HepG2 (cell line): ENCODE measurements around the gene POU3F1. TPM values are rescaled to one million over a fixed set of nuclear protein-coding genes. Genes with fewer than 3 reads are reported as not detected.

Experiments used
- ATAC-seq: fragments of 200-7000 bp; cut with Tn5 transposase; 3 replicates; pipeline ENCODE4 v1.9.1; 2020; ENCODE audit warnings: mild to moderate bottlenecking, moderate library complexity
- BruUV-seq: library from RNA; stranded (reverse); fragments of 400-500 nt; replicated peaks from 2 replicates; lab custom pipeline; 2021; lab: Mats Ljungman, UMichigan
- CTCF ChIA-PET: fragments of 300-600 bp; formaldehyde crosslinking; extraction: SDS; loops from one replicate; lab custom pipeline; 2021; ENCODE audit warnings: low total read pairs, inconsistent platforms, low intra/inter-chr PET ratio; lab: Yijun Ruan, JAX
- POLR2A ChIA-PET: fragments of 350-600 bp; sonication (Branson Sonifier 250); formaldehyde crosslinking; loops from one replicate; lab custom pipeline; 2020; ENCODE audit warnings: antibody characterized with exemption, inconsistent platforms; lab: Yijun Ruan, JAX
- DNase-seq: peaks from one replicate; pipeline ENCODE4 v3.0.0-alpha.2; 2015; ENCODE audit warnings: low spot score
- FAIRE-seq: peaks from 3 replicates; lab custom pipeline; 2011; peaks lifted over from hg19 to GRCh38; lab: Jason Lieb, UNC
- H2AFZ ChIP-seq: one replicate; pipeline ENCODE4 v1.6.1; 2011; ENCODE audit warnings: low read length, inconsistent platforms
- H3K27ac ChIP-seq: fragments of 300-600 bp; 3 replicates; pipeline ENCODE4 v1.8.0; 2011; ENCODE audit warnings: mixed run types, mild to moderate bottlenecking, mixed read lengths, low read length, inconsistent platforms; ENCODE audit not compliant: insufficient read depth; ENCODE audit errors: extremely low read length
- H3K27me3 ChIP-seq, 2 experiments: fragments of 200-600 bp in 1 of 2; 2 replicates in 1 of 2; 3 replicates in 1 of 2; pipeline versions ENCODE4 v1.6.0 to v1.8.0; 2011; ENCODE audit warnings: low read length in 2 of 2, mild to moderate bottlenecking in 2 of 2, moderate library complexity in 2 of 2, inconsistent platforms in 1 of 2; ENCODE audit not compliant: insufficient read depth in 2 of 2, control insufficient read depth in 1 of 2
- H3K36me3 ChIP-seq, 2 experiments: fragments of 200-600 bp in 1 of 2; replicated peaks in 1 of 2; 2 replicates in 1 of 2; 3 replicates in 1 of 2; pipeline versions ENCODE4 v1.5.1 to v1.8.0; 2011; ENCODE audit warnings: low read length in 2 of 2, inconsistent platforms in 1 of 2; ENCODE audit not compliant: insufficient read depth in 2 of 2, control insufficient read depth in 1 of 2
- H3K4me1 ChIP-seq: 2 replicates; pipeline ENCODE4 v1.5.1; 2012; ENCODE audit warnings: low read length, inconsistent platforms; ENCODE audit not compliant: insufficient read depth
- H3K4me2 ChIP-seq: 2 replicates; pipeline ENCODE4 v1.6.0; 2011; ENCODE audit warnings: low read depth, low read length, inconsistent platforms
- H3K4me3 ChIP-seq, 3 experiments: fragments of 200-600 bp in 1 of 3; sonication (generic), shearing (Covaris generic) in 1 of 3; replicated peaks in 1 of 3; 2 replicates each; pipeline ENCODE4 v1.5.1; 2011 to 2016; ENCODE audit warnings: low read length in 3 of 3, inconsistent platforms in 2 of 3, low read depth in 2 of 3, mild to moderate bottlenecking in 2 of 3, control low read depth in 1 of 3, mixed read lengths in 1 of 3; ENCODE audit not compliant: insufficient read depth in 1 of 3
- H3K79me2 ChIP-seq: one replicate; pipeline ENCODE4 v1.6.1; 2011; ENCODE audit warnings: low read length, inconsistent platforms; ENCODE audit not compliant: insufficient read depth
- H3K9ac ChIP-seq: 2 replicates; pipeline ENCODE4 v1.6.0; 2011; ENCODE audit warnings: mild to moderate bottlenecking, low read depth, low read length, inconsistent platforms; ENCODE audit not compliant: insufficient read depth
- H3K9me3 ChIP-seq: 2 replicates; pipeline ENCODE4 v1.5.1; 2012; ENCODE audit warnings: mild to moderate bottlenecking, low read length
- H4K20me1 ChIP-seq: 2 replicates; pipeline ENCODE4 v1.6.0; 2011; ENCODE audit warnings: inconsistent platforms, mild to moderate bottlenecking, low read length, moderate library complexity; ENCODE audit not compliant: insufficient read depth
- BCL6 ChIP-seq: IDR thresholded peaks from 2 replicates; pipeline ENCODE4 v1.6.1; 2016; ENCODE audit warnings: missing genetic modification reagents, missing compliant biosample characterization
- GABPB1 ChIP-seq: IDR thresholded peaks from 2 replicates; pipeline ENCODE4 v1.6.1; 2016; ENCODE audit warnings: mild to moderate bottlenecking, missing genetic modification reagents, moderate library complexity, missing compliant biosample characterization
- GZF1 ChIP-seq: sonication (generic); formaldehyde crosslinking; IDR thresholded peaks from 2 replicates; pipeline ENCODE4 v1.5.1; 2020; ENCODE audit warnings: mild to moderate bottlenecking, missing genetic modification reagents
- JUN ChIP-seq: sonication (generic); formaldehyde crosslinking; IDR thresholded peaks from 2 replicates; pipeline ENCODE4 v1.4.0; 2020; ENCODE audit warnings: mild to moderate bottlenecking, missing genetic modification reagents
- MAF1 ChIP-seq: sonication (generic); formaldehyde crosslinking; IDR thresholded peaks from 2 replicates; pipeline ENCODE4 v1.5.0; 2020; ENCODE audit warnings: missing genetic modification reagents, borderline replicate concordance
- SAFB2 ChIP-seq: sonication (generic); formaldehyde crosslinking; IDR thresholded peaks from 2 replicates; pipeline ENCODE4 v1.5.1; 2020; ENCODE audit warnings: missing genetic modification reagents, low read depth, mild to moderate bottlenecking, borderline replicate concordance
- STAT5B ChIP-seq: sonication (generic); formaldehyde crosslinking; IDR thresholded peaks from 2 replicates; pipeline ENCODE4 v1.4.0; 2020; ENCODE audit warnings: missing genetic modification reagents
- TFDP2 ChIP-seq: sonication (generic); formaldehyde crosslinking; IDR thresholded peaks from 2 replicates; pipeline ENCODE4 v1.4.0; 2020; ENCODE audit warnings: missing genetic modification reagents
- TSC22D2 ChIP-seq: sonication (generic); formaldehyde crosslinking; IDR thresholded peaks from 2 replicates; pipeline ENCODE4 v1.5.1; 2020; ENCODE audit warnings: missing genetic modification reagents, mild to moderate bottlenecking, borderline replicate concordance
- ZNF232 ChIP-seq: sonication (generic); formaldehyde crosslinking; IDR thresholded peaks from 2 replicates; pipeline ENCODE4 v1.4.0; 2020; ENCODE audit warnings: missing genetic modification reagents, borderline replicate concordance
- ZNF253 ChIP-seq: sonication (generic); formaldehyde crosslinking; IDR thresholded peaks from 2 replicates; pipeline ENCODE4 v1.8.0; 2022; ENCODE audit warnings: mild to moderate bottlenecking, missing genetic modification reagents, borderline replicate concordance
- ZNF549 ChIP-seq: sonication (generic); formaldehyde crosslinking; IDR thresholded peaks from 2 replicates; pipeline ENCODE4 v1.5.0; 2020; ENCODE audit warnings: missing genetic modification reagents
- ZNF598 ChIP-seq: sonication (generic); formaldehyde crosslinking; IDR thresholded peaks from 2 replicates; pipeline ENCODE4 v1.5.1; 2020; ENCODE audit warnings: mild to moderate bottlenecking, missing genetic modification reagents, borderline replicate concordance
- ZSCAN29 ChIP-seq: sonication (generic); formaldehyde crosslinking; conservative IDR thresholded peaks from 2 replicates; pipeline ENCODE4 v1.4.0; 2020; ENCODE audit warnings: mild to moderate bottlenecking, missing genetic modification reagents
- WGBS: methylation state at CpG from one replicate; pipeline ENCODE4 v1.1.6; 2017; ENCODE audit warnings: low lambda C conversion rate; 5-methylcytosine and 5-hydroxymethylcytosine counted together
- in situ Hi-C: cut with HindIII; loops from 2 replicates; pipeline ENCODE4 v1.10.0; 2017; ENCODE audit warnings: low pct_unique_long_range_greater_than_20kb; ENCODE audit not compliant: extremely low pct_ligation_motif_present
- intact Hi-C: fragments of 100-400 bp; cut with micrococcal nuclease; formaldehyde crosslinking; loops from one replicate; pipeline ENCODE4 v1.10.0; 2022; ENCODE audit not compliant: unreplicated experiment
- polyA plus RNA-seq, 8 experiments: library from polyadenylated mRNA; depleted of rRNA in 3 of 8; stranded (reverse) in 7 of 8; unstranded in 1 of 8; fragments of >200 nt; fragmentation: Illumina TruSeq in 4 of 8; extraction: Trizol in 4 of 8; gene quantifications; 2 replicates each; pipeline versions ENCODE4 v1.2.1 to v1.2.3, GENCODE V29; 2011 to 2016; ENCODE audit warnings: low read depth in 4 of 8, missing spikeins in 1 of 8, mixed read lengths in 1 of 8; ENCODE audit not compliant: insufficient read depth in 1 of 8
- total RNA-seq, 5 experiments: library from RNA; depleted of rRNA; stranded (reverse); fragments of >200 nt; fragmentation: Illumina TruSeq; extraction: Trizol; gene quantifications; 2 replicates each; pipeline ENCODE4 v1.2.3, GENCODE V29; 2016; ENCODE audit warnings: low read depth in 1 of 5
- TF ChIP-seq, protein P1 (sequence below): sonication (generic); formaldehyde crosslinking; IDR thresholded peaks from 2 replicates; pipeline ENCODE4 v1.8.0; 2022; ENCODE audit warnings: missing genetic modification reagents, mild to moderate bottlenecking, inconsistent platforms, borderline replicate concordance

Gene POU3F1
- total and polyA plus RNA-seq, 2 of the 13 experiments (the other 11 are each of a cell fraction or from before 2014, with no cell fraction given): not detected

DNA sequence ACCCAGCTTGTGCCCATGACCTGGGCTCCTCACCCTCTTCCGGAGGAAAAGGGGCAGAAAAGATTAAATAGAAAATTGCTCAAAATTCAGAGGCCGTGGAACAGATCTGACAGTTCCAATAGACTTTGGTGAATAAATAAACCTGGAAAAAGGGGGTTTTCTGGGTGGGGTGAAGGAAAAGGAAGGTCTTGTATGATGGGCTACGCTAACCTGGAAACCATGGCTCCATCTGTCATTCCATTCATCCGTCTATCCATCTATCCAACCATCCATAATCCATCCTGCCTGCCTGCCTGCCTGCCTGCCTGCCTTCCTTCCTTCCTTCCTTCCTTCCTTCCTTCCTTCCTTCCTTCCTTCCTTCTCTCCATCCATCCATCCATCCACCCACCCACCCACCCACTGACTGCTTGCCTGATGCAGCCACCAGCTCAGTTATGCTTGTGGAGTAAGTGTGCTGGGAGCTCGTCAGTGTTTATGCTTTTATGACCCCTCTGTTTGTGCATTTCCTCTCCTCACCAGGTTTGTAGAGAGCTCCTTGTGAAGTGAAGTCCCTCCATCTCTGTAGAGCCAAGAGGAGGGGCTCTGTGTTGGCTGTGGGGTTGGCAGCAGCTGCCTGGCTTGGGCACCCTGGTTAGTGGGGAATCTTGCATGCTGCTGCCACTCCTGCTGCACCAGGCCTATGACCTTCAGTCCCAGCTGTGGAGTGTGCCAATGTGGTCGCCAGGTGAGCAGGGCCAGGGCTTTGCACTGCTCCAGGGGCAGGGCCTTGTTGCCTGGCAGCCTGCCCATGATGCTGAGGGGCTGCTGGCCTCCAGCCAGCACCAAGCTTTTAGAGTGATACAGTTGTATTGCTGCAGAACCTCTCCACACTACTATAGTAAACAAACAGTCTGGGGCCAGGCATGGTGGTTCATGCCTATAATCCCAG is 16.0 kb upstream of the POU3F1 start:
- WGBS: 35% methylated on average over 5 of the region's 6 CpGs
- ChIA-PET POLR2A (no interaction called here), CTCF (no interaction called here)
- H3K4me2 ChIP-seq: no peak overlapping the region
- no peaks in the 10 kb centered on the region for H3K79me2 ChIP-seq
- in situ Hi-C loops: no loop called here
- BruUV-seq: no TSS peak
- no peaks in the 10 kb centered on the region; a peak in 2 of 5 replicates for H3K27me3 ChIP-seq
- no peak overlapping the region for H3K9ac ChIP-seq
- ATAC-seq: no peak
- H3K27ac ChIP-seq: no peak overlapping the region
- TF ChIP-seq STAT5B (CRISPR knock-in tag): no peak
- no peak for TF ChIP-seq ZNF549 (CRISPR knock-in tag)
- TF ChIP-seq GABPB1: no peak
- no peak for TF ChIP-seq MAF1 (CRISPR knock-in tag)
- TF ChIP-seq, all 625 proteins: peak for 0
- intact Hi-C loops: no loop called here
- DNase-seq: no peak
- Histone ChIP-seq H3K4me3 (no peak overlapping the region), H3K4me1 (no peaks in the 10 kb centered on the region), H2AFZ (no peak overlapping the region), H3K36me3 (no peaks in the 10 kb centered on the region), H3K9me3 (no peaks in the 10 kb centered on the region), H4K20me1 (no peaks in the 10 kb centered on the region)
- no peak for FAIRE-seq

GRCh38 chr1:38061883-38062328 is 15.3 kb upstream of the POU3F1 start:
- H3K36me3 ChIP-seq: no peaks in the 10 kb centered on the region
- H3K9ac ChIP-seq: no peak overlapping the region
- WGBS: 15% methylated on average over 3 of the region's 7 CpGs
- no peaks in the 10 kb centered on the region for H4K20me1 ChIP-seq
- DNase-seq (no peak), ATAC-seq (no peak; the same call in 2 of the 3 replicates), FAIRE-seq (no peak)
- POLR2A ChIA-PET: no interaction called here
- no peaks in the 10 kb centered on the region; a peak in 2 of 5 replicates for H3K27me3 ChIP-seq
- CTCF ChIA-PET: no interaction called here
- H3K27ac ChIP-seq: no peak overlapping the region
- intact Hi-C loops (no loop called here), in situ Hi-C loops (no loop called here)
- no peak overlapping the region for H2AFZ ChIP-seq
- H3K79me2 ChIP-seq: no peaks in the 10 kb centered on the region
- no TSS peak for BruUV-seq
- no peaks in the 10 kb centered on the region for H3K9me3 ChIP-seq
- no peak overlapping the region for H3K4me2 ChIP-seq
- H3K4me1 ChIP-seq: no peaks in the 10 kb centered on the region
- H3K4me3 ChIP-seq: no peak overlapping the region
- TF ChIP-seq GZF1 (CRISPR knock-in tag) (no peak), ZSCAN29 (CRISPR knock-in tag) (no peak), ZNF232 (CRISPR knock-in tag) (no peak), ZNF598 (CRISPR knock-in tag) (no peak), TFDP2 (CRISPR knock-in tag) (no peak), JUN (no peak), ZNF253 (CRISPR knock-in tag) (no peak), BCL6 (CRISPR knock-in tag) (no peak), SAFB2 (CRISPR knock-in tag) (no peak), TSC22D2 (CRISPR knock-in tag) (no peak)
- TF ChIP-seq, protein P1, sequence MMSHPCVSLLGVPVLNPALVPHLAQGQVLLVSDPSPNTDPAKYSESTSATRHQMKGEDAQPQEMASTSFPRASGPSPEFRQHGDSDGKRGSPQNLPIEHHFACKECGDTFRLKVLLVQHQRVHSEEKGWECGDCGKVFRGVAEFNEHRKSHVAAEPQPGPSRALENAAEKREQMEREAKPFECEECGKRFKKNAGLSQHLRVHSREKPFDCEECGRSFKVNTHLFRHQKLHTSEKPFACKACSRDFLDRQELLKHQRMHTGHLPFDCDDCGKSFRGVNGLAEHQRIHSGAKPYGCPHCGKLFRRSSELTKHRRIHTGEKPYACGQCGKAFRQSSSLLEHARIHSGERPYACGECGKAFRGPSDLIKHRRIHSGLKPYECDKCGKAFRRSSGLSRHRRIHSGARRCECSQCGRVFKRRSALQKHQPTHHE (CRISPR knock-in tag): no peak
